Measurements from ENCODE around the gene ATPAF2.

Gene ATPAF2

DNA sequence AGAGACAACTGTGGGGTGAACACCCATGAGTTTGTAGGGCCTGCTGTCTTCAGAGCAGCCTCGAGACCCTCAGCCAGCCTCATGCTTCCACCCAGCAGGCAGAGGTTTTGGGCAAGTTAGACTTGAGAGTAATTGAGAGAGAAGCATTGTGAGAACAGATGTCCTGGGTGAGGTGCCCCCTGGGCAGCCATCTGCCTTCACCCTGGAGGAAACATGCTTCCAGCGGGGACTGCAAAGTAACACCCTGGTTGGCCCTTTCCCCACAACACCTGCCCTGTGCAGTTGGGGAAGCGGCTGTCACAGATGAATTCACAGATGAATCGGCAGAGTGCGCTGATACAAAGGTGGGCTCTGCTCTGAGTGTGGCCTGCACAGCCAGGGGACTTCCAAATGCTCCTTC is 23.4 kb downstream of the ATPAF2 start:
- DNase-seq: no peak
- no peak overlapping the region for H3K4me3 ChIP-seq (ENCODE audit: low read depth, low read length)
- TF ChIP-seq, protein P1, sequence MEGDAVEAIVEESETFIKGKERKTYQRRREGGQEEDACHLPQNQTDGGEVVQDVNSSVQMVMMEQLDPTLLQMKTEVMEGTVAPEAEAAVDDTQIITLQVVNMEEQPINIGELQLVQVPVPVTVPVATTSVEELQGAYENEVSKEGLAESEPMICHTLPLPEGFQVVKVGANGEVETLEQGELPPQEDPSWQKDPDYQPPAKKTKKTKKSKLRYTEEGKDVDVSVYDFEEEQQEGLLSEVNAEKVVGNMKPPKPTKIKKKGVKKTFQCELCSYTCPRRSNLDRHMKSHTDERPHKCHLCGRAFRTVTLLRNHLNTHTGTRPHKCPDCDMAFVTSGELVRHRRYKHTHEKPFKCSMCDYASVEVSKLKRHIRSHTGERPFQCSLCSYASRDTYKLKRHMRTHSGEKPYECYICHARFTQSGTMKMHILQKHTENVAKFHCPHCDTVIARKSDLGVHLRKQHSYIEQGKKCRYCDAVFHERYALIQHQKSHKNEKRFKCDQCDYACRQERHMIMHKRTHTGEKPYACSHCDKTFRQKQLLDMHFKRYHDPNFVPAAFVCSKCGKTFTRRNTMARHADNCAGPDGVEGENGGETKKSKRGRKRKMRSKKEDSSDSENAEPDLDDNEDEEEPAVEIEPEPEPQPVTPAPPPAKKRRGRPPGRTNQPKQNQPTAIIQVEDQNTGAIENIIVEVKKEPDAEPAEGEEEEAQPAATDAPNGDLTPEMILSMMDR (IDR thresholded peaks at IDR 0.05; ENCODE audit: low read depth, low read length): no peak
- no peaks in the 10 kb centered on the region for H3K36me3 ChIP-seq
- no peak overlapping the region for H3K27ac ChIP-seq
- no peaks in the 10 kb centered on the region for H3K9me3 ChIP-seq (ENCODE audit: severe bottlenecking)
- H3K27me3 ChIP-seq (ENCODE audit: insufficient read depth, low read depth, severe bottlenecking): no peaks in the 10 kb centered on the region

DNA sequence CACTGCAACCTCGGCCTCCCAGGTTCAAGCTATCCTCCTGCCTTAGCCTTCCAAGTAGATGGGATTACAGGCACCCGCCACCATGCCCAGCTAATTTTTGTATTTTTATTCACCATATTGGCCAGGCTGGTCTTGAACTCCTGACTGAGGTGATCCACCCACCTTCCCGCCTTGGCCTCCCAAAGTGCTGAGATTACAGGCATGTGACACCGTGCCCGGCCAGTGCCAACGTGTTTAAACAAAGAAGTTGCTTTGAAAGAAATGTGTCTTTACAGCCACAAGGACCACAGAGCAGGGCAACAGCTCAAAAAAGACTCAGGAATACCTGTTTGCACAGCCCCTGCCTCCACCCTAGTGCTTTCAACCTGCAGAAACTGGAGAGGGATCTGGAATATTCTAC is 25.0 kb downstream of the ATPAF2 start:
- H3K36me3 ChIP-seq: no peaks in the 10 kb centered on the region

DNA sequence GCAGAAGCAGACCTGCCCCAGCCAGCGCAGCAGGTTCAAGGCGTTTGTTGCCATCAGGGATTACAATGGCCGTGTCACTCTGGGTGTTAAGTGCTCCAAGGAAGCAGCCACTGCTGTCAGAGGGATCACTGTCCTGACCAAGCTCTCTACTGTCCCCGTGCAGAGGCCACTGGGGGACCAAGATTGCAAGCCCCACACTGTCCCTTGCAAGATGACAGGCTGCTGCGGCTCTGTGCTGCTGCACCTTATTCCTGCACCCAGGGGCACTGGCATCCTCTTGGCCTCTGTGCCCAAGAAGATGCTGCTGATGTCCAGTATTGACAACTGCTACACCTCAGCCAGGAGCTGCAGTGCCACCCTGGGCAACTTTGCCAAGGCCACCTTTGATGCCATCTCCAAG is 27.7 kb downstream of the ATPAF2 start:
- H3K27me3 ChIP-seq (ENCODE audit: insufficient read depth, low read depth, severe bottlenecking): no peaks in the 10 kb centered on the region
- no peaks in the 10 kb centered on the region for H3K36me3 ChIP-seq
- H3K27ac ChIP-seq: no peak overlapping the region
- no peak for DNase-seq
- no peaks in the 10 kb centered on the region for H3K9me3 ChIP-seq (ENCODE audit: severe bottlenecking)
- TF ChIP-seq, protein P1 (IDR thresholded peaks at IDR 0.05; ENCODE audit: low read depth, low read length): no peak
- H3K4me3 ChIP-seq (ENCODE audit: low read depth, low read length): no peak overlapping the region

More for the DNA sequence above, 25.0 kb downstream of the ATPAF2 start:
- DNase-seq: no peak
- Histone ChIP-seq H3K27me3 (ENCODE audit: insufficient read depth, low read depth, severe bottlenecking) (no peaks in the 10 kb centered on the region), H3K27ac (no peak overlapping the region), H3K9me3 (ENCODE audit: severe bottlenecking) (no peaks in the 10 kb centered on the region), H3K4me3 (ENCODE audit: low read depth, low read length) (no peak overlapping the region)
- TF ChIP-seq, protein P1 (IDR thresholded peaks at IDR 0.05; ENCODE audit: low read depth, low read length): no peak

DNA sequence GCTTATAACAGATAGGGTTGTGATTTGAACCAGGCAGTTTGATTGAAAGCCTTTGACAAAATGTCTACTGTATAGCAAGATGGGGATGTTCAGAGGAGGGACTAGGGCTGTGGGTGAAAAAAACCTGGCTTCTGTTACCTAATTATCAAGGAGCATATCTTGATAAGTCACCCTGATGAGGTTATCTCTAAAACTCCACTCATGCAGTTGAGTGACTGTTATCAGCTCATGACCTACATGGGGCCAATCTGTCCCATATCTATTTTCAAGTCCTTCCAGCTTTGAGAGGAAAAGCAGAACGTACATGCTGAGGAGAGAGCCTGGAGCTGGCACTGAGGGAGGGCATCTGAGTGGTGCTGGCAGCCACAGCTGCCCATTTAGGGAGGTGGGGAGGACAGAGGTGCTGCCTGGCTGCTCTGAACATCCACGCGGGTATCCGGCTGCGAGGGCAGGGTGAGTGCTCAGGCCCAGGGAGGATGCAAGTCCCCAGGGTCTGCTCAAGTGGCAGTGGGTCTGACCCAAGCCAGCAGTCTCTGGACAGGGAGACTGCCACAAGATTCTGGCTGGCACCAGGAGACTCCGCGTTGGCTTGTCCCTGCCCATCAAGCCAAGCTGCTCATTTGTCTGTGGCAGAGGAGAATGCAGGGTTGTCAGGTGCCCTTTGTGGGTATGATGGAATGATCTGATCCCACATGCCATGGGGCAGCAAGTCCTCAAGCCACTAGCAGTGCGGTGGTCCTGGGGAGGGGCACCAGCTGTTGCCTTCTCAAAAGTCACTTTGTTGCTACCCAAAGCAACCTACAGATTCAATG is 29.2 kb downstream of the ATPAF2 start:
- Histone ChIP-seq H3K9me3 (ENCODE audit: severe bottlenecking) (no peaks in the 10 kb centered on the region), H3K36me3 (no peaks in the 10 kb centered on the region), H3K27me3 (ENCODE audit: insufficient read depth, low read depth, severe bottlenecking) (no peaks in the 10 kb centered on the region), H3K4me3 (ENCODE audit: low read depth, low read length) (no peak overlapping the region), H3K27ac (no peak overlapping the region)
- DNase-seq: no peak
- TF ChIP-seq, protein P1 (IDR thresholded peaks at IDR 0.05; ENCODE audit: low read depth, low read length): no peak

DNA sequence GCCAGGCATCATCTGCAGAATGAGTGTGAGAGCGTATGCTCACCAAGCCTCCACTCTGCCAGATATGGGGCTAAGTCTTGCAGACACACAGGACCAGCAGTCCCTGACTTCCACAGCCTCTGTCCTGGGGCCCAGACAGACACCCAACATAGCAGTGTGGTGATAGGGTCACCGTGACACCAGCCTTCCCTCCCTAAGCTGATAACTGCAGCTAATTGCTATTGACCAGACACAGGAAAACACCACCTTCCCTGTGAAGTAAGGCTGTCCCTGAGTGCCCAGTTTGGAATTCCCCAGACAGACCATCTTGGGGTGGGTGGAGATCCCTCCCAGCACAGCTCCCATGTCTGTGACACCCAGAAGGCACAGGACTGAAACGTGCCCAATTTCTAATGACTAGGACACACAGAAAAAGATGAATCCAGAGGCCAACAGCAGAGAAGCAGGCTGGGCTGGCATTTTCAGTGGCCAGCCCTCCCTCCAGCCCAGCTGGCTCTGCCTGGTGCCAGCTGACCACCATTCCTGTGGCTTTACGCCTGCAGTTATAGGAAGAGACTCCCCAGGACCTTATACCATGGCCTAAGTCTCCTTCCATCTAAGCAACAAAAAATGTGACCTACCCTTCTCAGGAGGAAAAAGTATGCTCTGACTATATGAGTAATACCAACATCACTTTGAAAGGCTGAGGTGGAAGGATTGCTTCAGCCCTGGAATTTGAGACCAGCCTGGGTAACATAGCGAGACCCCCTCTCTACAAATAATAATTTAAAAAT is 30.3 kb downstream of the ATPAF2 start:
- H3K27me3 ChIP-seq (ENCODE audit: insufficient read depth, low read depth, severe bottlenecking): no peaks in the 10 kb centered on the region
- TF ChIP-seq, protein P1 (IDR thresholded peaks at IDR 0.05; ENCODE audit: low read depth, low read length): no peak
- no peaks in the 10 kb centered on the region for H3K36me3 ChIP-seq
- H3K9me3 ChIP-seq (ENCODE audit: severe bottlenecking): no peaks in the 10 kb centered on the region
- no peak for DNase-seq
- H3K27ac ChIP-seq: no peak overlapping the region
- H3K4me3 ChIP-seq (ENCODE audit: low read depth, low read length): no peak overlapping the region
